GM19463 (cell line): Measurements from ENCODE around the gene OXLD1.

Source experiments
- ATAC-seq: cut with Tn5 transposase; IDR thresholded peaks from one replicate; pipeline ENCODE4 v1.9.1; 2021; ENCODE audit warnings: mild to moderate bottlenecking, moderate library complexity; ENCODE audit not compliant: unreplicated experiment

The OXLD1 gene

GRCh38 chr17:81655378-81656117 lies 10.9 kb downstream of the OXLD1 start:
- ATAC-seq, result no peak

GRCh38 chr17:81652906-81653771 lies 13.3 kb downstream of the OXLD1 start:
- no peak for ATAC-seq

GRCh38 chr17:81651692-81652091 lies 14.7 kb downstream of the OXLD1 start:
- ATAC-seq, result no peak

GRCh38 chr17:81650951-81651350 lies 15.5 kb downstream of the OXLD1 start:
- no peak for ATAC-seq

- ATAC-seq, result no peak
Observed at GRCh38 chr17:81648707-81649085, 17.7 kb downstream of the OXLD1 start.

- no peak for ATAC-seq
Observed at GRCh38 chr17:81648013-81648706, 18.2 kb downstream of the OXLD1 start.

- ATAC-seq, result no peak
Observed at GRCh38 chr17:81647640-81648012, 18.8 kb downstream of the OXLD1 start.

GRCh38 chr17:81646869-81647600 lies 19.4 kb downstream of the OXLD1 start:
- ATAC-seq, result no peak

GRCh38 chr17:81644976-81645952 lies 21.1 kb downstream of the OXLD1 start:
- ATAC-seq, result no peak

- no peak for ATAC-seq
Observed at GRCh38 chr17:81644496-81644895, 21.9 kb downstream of the OXLD1 start.

- no peak for ATAC-seq
Observed at GRCh38 chr17:81641825-81642489, 24.4 kb downstream of the OXLD1 start.

- ATAC-seq, result no peak
Observed at GRCh38 chr17:81640011-81640410, 26.4 kb downstream of the OXLD1 start.

GRCh38 chr17:81638683-81639082 lies 27.7 kb downstream of the OXLD1 start:
- ATAC-seq, result no peak

GRCh38 chr17:81636505-81637288 lies 29.7 kb downstream of the OXLD1 start, which contains the start of the genes NPLOC4 and TSPAN10:
TSS of gene NPLOC4 (minus strand) at chr17:81637112. CDS start at chr17:81636930, 182 bp downstream.
TSS of gene TSPAN10 (plus strand) at chr17:81637196. CDS start at chr17:81642413, 5,217 bp downstream.
- ATAC-seq, result peak; percentile 74

GRCh38 chr17:81635973-81636504 lies 30.4 kb downstream of the OXLD1 start:
- no peak for ATAC-seq

GRCh38 chr17:81635431-81635830 lies 31.0 kb downstream of the OXLD1 start:
- ATAC-seq, result no peak

- ATAC-seq, result no peak
Observed at GRCh38 chr17:81631482-81631881, 34.9 kb downstream of the OXLD1 start.

GRCh38 chr17:81630274-81630673 lies 36.1 kb downstream of the OXLD1 start:
- ATAC-seq, result no peak
